CD14-positive monocyte (primary cell): ENCODE data around the gene LRRC72. TPM values are rescaled to one million over a fixed set of nuclear protein-coding genes. Genes with fewer than 3 reads are reported as not detected.

Experiments used
- DNase-seq, 3 donors: peaks; one replicate each; pipeline ENCODE4 v3.0.0-alpha.2; 2011 to 2022
- H2AFZ ChIP-seq: 2 replicates; pipeline ENCODE4 v1.6.0; 2012; ENCODE audit warnings: mild to moderate bottlenecking, low read depth, low read length, inconsistent platforms; ENCODE audit not compliant: insufficient read depth, poor library complexity, severe bottlenecking
- H3K27ac ChIP-seq, 2 donors: 1 replicate in 1 of 2; 2 replicates in 1 of 2; pipeline ENCODE4 v1.5.1; 2012 to 2013; ENCODE audit warnings: low read length in 2 of 2, control low read depth in 1 of 2, inconsistent platforms in 1 of 2, low read depth in 1 of 2, mild to moderate bottlenecking in 1 of 2
- H3K27me3 ChIP-seq, 2 donors: one replicate each; pipeline versions ENCODE4 v1.6.0 to v1.6.1; 2011 to 2013; ENCODE audit warnings: low read length in 2 of 2; ENCODE audit not compliant: control insufficient read depth in 2 of 2, insufficient read depth in 2 of 2
- H3K36me3 ChIP-seq, 2 donors: replicated peaks in 1 of 2; 1 replicate in 1 of 2; 2 replicates in 1 of 2; pipeline versions ENCODE4 v1.5.1 to v1.6.1; 2012 to 2013; ENCODE audit warnings: low read length in 2 of 2, control low read depth in 1 of 2, inconsistent platforms in 1 of 2, mild to moderate bottlenecking in 1 of 2; ENCODE audit not compliant: insufficient read depth in 2 of 2, control insufficient read depth in 1 of 2
- H3K4me1 ChIP-seq, 2 donors: 1 replicate in 1 of 2; 2 replicates in 1 of 2; pipeline versions ENCODE4 v1.5.1 to v1.6.1; 2012 to 2013; ENCODE audit warnings: low read length in 2 of 2, control low read depth in 1 of 2, inconsistent platforms in 1 of 2, mild to moderate bottlenecking in 1 of 2, moderate library complexity in 1 of 2; ENCODE audit not compliant: insufficient read depth in 2 of 2, control insufficient read depth in 1 of 2
- H3K4me2 ChIP-seq: replicated peaks from 2 replicates; pipeline ENCODE3; 2012; ENCODE audit warnings: low read length, moderate library complexity, mild to moderate bottlenecking; ENCODE audit not compliant: poor library complexity, severe bottlenecking; ENCODE audit errors: extremely low read depth
- H3K4me3 ChIP-seq, 3 experiments: fragments of 200-600 bp in 1 of 3; sonication (generic) in 1 of 3; replicated peaks in 1 of 3; 1 replicate in 2 of 3; 2 replicates in 1 of 3; pipeline ENCODE4 v1.5.1; 2011 to 2013; ENCODE audit warnings: low read length in 3 of 3, mild to moderate bottlenecking in 3 of 3, control low read depth in 2 of 3, low read depth in 2 of 3, inconsistent platforms in 1 of 3, moderate library complexity in 1 of 3
- H3K79me2 ChIP-seq: 2 replicates; pipeline ENCODE4 v1.6.0; 2012; ENCODE audit warnings: mild to moderate bottlenecking, control low read depth, inconsistent platforms, low read length, moderate library complexity; ENCODE audit not compliant: insufficient read depth
- H3K9ac ChIP-seq: 2 replicates; pipeline ENCODE4 v1.6.0; 2017; ENCODE audit warnings: low read length, mild to moderate bottlenecking; ENCODE audit not compliant: insufficient read depth, poor library complexity, severe bottlenecking
- H3K9me3 ChIP-seq, 2 donors: replicated peaks in 1 of 2; 1 replicate in 1 of 2; 2 replicates in 1 of 2; pipeline versions ENCODE4 v1.5.1 to v1.6.1; 2012 to 2013; ENCODE audit warnings: low read length in 2 of 2, control low read depth in 1 of 2; ENCODE audit not compliant: control insufficient read depth in 1 of 2, insufficient read depth in 1 of 2
- H4K20me1 ChIP-seq: 2 replicates; pipeline ENCODE4 v1.6.0; 2012; ENCODE audit warnings: mild to moderate bottlenecking, low read length, control low read depth, moderate library complexity; ENCODE audit not compliant: insufficient read depth
- H3K27ac Mint-ChIP-seq, 7 donors: one replicate each; pipeline ENCODE4 v1.8.0; 2020; ENCODE audit warnings: mild to moderate bottlenecking in 7 of 7, mixed read lengths in 7 of 7, moderate library complexity in 6 of 7, inconsistent platforms in 2 of 7
- H3K27me3 Mint-ChIP-seq, 3 donors: one replicate each; pipeline ENCODE4 v1.8.0; 2021 to 2022; ENCODE audit warnings: low read depth in 3 of 3, mild to moderate bottlenecking in 3 of 3, mixed read lengths in 3 of 3, moderate library complexity in 3 of 3, inconsistent platforms in 1 of 3
- H3K36me3 Mint-ChIP-seq, 2 donors: one replicate each; pipeline ENCODE4 v1.8.0; 2020; ENCODE audit warnings: mixed read lengths in 2 of 2, inconsistent platforms in 1 of 2, mild to moderate bottlenecking in 1 of 2
- H3K4me1 Mint-ChIP-seq: one replicate; pipeline ENCODE4 v1.8.0; 2020; ENCODE audit warnings: mild to moderate bottlenecking, mixed read lengths
- H3K4me3 Mint-ChIP-seq, 2 donors: one replicate each; pipeline ENCODE4 v1.8.0; 2020; ENCODE audit warnings: mild to moderate bottlenecking in 2 of 2, mixed read lengths in 2 of 2, moderate library complexity in 1 of 2
- H3K9me3 Mint-ChIP-seq, 7 donors: one replicate each; pipeline ENCODE4 v1.8.0; 2020 to 2022; ENCODE audit warnings: mixed read lengths in 7 of 7, mild to moderate bottlenecking in 6 of 7, moderate library complexity in 6 of 7, inconsistent platforms in 2 of 7
- CTCF ChIP-seq: fragments of 200-600 bp; IDR thresholded peaks from one replicate; pipeline ENCODE4 v1.8.0; 2022; ENCODE audit warnings: antibody characterized with exemption, mild to moderate bottlenecking
- WGBS: methylation state at CpG from one replicate; pipeline ENCODE4 v1.1.5; 2013; ENCODE audit warnings: missing lambda C conversion rate; ENCODE audit not compliant: insufficient coverage; 5-methylcytosine and 5-hydroxymethylcytosine counted together
- intact Hi-C, 2 donors: fragments of 100-400 bp; cut with micrococcal nuclease; formaldehyde crosslinking; loops; one replicate each; pipeline versions ENCODE4 v1.15.0 to v1.15.1; 2023
- polyA plus RNA-seq, 3 donors: library from polyadenylated mRNA; depleted of rRNA in 1 of 3; unstranded in 2 of 3; stranded (reverse) in 1 of 3; fragments of 300-500 nt in 2 of 3; fragments of >200 nt in 1 of 3; fragmentation: Illumina TruSeq in 2 of 3; gene quantifications; 1 replicate in 2 of 3; 2 replicates in 1 of 3; pipeline ENCODE4 v1.2.3, GENCODE V29; 2012 to 2021

Gene LRRC72
- polyA plus RNA-seq, 3 donors = not detected

- no peaks in the 10 kb centered on the region for H3K9me3 ChIP-seq
- Mint-ChIP-seq H3K27ac (peak overlapping the region in 2 of 7 donors; percentile 4 to 37), H3K4me1 (peaks cover 9% of the 10 kb centered on the region), H3K27me3 (peaks cover 0 to 3% (median 1%) of the 10 kb centered on the region in 3 donors), H3K36me3 (no peaks in the 10 kb centered on the region), H3K9me3 (no peaks in the 10 kb centered on the region), H3K4me3 (peak overlapping the region; percentile 73 to 92)
- no peaks in the 10 kb centered on the region for H3K36me3 ChIP-seq
- H3K4me3 ChIP-seq = peak overlapping the region; percentile 41 to 69 (median 63)
- H3K4me1 ChIP-seq = no peaks in the 10 kb centered on the region
- H2AFZ ChIP-seq = peak overlapping the region; percentile 32
- 83% methylated on average over 2 of the region's 9 CpGs for WGBS
- no peak overlapping the region for H3K27ac ChIP-seq
- no peaks in the 10 kb centered on the region for H4K20me1 ChIP-seq
- no peaks in the 10 kb centered on the region for H3K79me2 ChIP-seq
- no peak for TF ChIP-seq CTCF
- intact Hi-C loops = no loop called here
- DNase-seq = no peak
- no peaks in the 10 kb centered on the region for H3K27me3 ChIP-seq
- peak overlapping the region; percentile 28 for H3K9ac ChIP-seq
- H3K4me2 ChIP-seq = peak overlapping the region; percentile 61
Observed at GRCh38 chr7:16562456-16563220, 36.0 kb downstream of the LRRC72 start.

DNA sequence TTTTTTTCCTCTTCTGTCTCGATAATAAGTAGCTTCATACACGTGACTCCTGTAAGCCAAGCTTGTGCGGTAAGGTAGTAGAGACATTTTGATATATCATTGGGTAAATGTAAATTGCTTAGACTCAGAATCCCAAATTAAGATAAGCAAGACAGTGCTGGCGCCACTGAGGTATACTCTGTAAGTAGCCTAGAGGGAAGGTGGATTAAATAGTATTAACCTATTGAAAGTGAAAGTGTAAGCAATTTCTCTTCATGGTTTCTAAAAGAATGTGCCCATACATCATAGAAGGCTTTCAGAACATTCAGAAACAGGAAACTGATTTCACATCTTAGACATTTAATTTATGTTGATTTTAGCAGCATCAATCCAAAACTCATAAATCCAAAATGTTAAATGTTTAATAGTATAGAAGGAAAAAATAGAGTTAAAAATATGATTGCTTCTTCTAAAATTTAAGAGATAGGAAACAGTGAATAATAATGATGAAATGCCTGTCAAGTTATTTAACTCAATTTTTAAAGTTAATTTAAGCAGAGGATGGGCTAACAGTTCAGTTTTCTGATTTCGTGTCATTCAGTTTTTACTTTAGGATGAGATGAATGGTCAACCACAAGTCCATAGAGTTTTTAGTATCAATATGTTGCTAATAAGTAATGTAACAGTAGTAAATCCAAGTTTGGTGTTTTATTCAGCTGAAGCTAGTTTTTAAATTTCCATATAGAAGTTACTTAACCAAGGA, 36.8 kb downstream of the LRRC72 start:
- intact Hi-C loops = no loop called here
- no peaks in the 10 kb centered on the region for H3K4me1 ChIP-seq
- peak overlapping the region; percentile 32 for H2AFZ ChIP-seq
- H3K36me3 ChIP-seq = no peaks in the 10 kb centered on the region
- WGBS = no CpG with 5 or more reads among the region's 5 CpGs
- H3K4me1 Mint-ChIP-seq = peaks cover 9% of the 10 kb centered on the region
- peaks cover 0 to 7% (median 1%) of the 10 kb centered on the region in 3 donors for H3K27me3 Mint-ChIP-seq
- H3K9ac ChIP-seq = peak overlapping the region; percentile 28
- peak overlapping the region in 1 of 2 donors; percentile 28 for H3K27ac ChIP-seq
- peak overlapping the region; percentile 73 to 92 for H3K4me3 Mint-ChIP-seq
- H3K27ac Mint-ChIP-seq = peak overlapping the region in 2 of 7 donors; percentile 69 to 77
- no peaks in the 10 kb centered on the region for H3K9me3 ChIP-seq
- TF ChIP-seq CTCF = no peak
- H3K4me3 ChIP-seq = peak overlapping the region; percentile 41 to 69 (median 63)
- no peaks in the 10 kb centered on the region for H3K36me3 Mint-ChIP-seq
- peak overlapping the region; percentile 61 for H3K4me2 ChIP-seq
- no peaks in the 10 kb centered on the region for H3K9me3 Mint-ChIP-seq
- H3K27me3 ChIP-seq = no peaks in the 10 kb centered on the region
- H4K20me1 ChIP-seq = no peaks in the 10 kb centered on the region
- peak in 1 of 3 donors; percentile 14 for DNase-seq
- no peaks in the 10 kb centered on the region for H3K79me2 ChIP-seq
